ENCODE data around the gene ECI2.

DNA sequence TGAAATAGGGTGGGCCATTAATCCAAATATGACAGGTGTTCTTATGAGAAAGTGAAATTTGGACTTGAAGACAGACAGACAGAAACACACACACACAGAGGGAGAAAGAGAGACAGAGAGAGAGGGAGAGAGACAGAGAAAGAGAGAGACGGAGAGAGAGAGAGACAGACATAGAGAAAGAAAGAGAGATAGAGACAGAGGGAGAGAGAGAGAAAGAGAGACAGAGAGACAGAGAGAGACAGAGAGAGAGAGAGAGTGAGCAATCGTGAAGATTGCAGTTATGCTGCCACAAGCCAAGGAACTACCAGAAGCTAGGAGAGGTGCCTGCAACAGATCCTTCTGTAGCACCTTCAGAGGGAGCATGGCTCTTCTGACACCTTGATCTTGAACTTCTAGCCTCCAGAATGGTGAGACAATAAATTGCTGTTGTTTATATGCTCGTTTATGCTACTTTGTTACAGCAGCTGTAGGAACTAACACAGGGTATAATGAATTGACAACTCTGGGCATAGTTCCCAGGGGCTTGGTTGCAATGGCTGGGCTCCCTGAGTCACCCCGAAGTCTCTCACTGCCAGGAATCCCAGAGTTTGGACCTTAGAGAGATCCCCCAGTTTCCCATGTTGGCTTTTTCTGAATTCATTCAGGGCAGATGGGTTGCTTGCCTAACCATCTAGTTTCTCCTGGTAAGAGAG is 44.7 kb upstream of the ECI2 start:
- TF ChIP-seq, protein P1, sequence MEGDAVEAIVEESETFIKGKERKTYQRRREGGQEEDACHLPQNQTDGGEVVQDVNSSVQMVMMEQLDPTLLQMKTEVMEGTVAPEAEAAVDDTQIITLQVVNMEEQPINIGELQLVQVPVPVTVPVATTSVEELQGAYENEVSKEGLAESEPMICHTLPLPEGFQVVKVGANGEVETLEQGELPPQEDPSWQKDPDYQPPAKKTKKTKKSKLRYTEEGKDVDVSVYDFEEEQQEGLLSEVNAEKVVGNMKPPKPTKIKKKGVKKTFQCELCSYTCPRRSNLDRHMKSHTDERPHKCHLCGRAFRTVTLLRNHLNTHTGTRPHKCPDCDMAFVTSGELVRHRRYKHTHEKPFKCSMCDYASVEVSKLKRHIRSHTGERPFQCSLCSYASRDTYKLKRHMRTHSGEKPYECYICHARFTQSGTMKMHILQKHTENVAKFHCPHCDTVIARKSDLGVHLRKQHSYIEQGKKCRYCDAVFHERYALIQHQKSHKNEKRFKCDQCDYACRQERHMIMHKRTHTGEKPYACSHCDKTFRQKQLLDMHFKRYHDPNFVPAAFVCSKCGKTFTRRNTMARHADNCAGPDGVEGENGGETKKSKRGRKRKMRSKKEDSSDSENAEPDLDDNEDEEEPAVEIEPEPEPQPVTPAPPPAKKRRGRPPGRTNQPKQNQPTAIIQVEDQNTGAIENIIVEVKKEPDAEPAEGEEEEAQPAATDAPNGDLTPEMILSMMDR (IDR thresholded peaks at IDR 0.05): no peak
- no peak for TF ChIP-seq POLR2A (IDR thresholded peaks at IDR 0.05)

All from thyroid gland (tissue), 4 donors.